ENCODE measurements around the gene PIK3AP1.
A peak's percentile ranks its signal among the peaks of the same experiment; 100 is the strongest.

The PIK3AP1 gene

DNA sequence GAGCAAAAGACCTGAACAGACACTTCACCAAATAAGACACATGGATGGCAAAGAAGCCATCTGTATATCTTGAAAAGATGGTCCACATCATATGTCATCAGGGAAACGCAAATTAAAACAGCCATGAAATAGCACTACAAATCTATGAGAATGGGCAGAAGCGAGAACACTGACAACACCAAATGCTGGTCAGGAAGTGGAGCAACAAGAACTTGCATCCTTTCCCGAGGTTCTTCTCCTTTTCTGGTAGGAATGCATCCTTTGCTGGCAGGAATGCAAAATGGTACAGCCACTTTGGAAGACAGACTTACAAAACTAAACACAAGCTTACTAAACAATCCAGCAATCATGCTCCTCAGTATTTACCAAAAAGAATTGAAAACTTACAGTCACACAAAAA lies 60.0 kb downstream of the PIK3AP1 start:
- no peaks in the 10 kb centered on the region for H3K27me3 ChIP-seq
- peaks cover 89 to 93% of the 10 kb centered on the region in 2 experiments for H3K4me1 ChIP-seq (ENCODE audit: control insufficient read depth in 1 of 2, insufficient read depth in 1 of 2, low read depth in 1 of 2, low read length in 1 of 2)
- TF ChIP-seq, protein P1, sequence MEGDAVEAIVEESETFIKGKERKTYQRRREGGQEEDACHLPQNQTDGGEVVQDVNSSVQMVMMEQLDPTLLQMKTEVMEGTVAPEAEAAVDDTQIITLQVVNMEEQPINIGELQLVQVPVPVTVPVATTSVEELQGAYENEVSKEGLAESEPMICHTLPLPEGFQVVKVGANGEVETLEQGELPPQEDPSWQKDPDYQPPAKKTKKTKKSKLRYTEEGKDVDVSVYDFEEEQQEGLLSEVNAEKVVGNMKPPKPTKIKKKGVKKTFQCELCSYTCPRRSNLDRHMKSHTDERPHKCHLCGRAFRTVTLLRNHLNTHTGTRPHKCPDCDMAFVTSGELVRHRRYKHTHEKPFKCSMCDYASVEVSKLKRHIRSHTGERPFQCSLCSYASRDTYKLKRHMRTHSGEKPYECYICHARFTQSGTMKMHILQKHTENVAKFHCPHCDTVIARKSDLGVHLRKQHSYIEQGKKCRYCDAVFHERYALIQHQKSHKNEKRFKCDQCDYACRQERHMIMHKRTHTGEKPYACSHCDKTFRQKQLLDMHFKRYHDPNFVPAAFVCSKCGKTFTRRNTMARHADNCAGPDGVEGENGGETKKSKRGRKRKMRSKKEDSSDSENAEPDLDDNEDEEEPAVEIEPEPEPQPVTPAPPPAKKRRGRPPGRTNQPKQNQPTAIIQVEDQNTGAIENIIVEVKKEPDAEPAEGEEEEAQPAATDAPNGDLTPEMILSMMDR (IDR thresholded peaks at IDR 0.05) = no peak
- peak overlapping the region in 1 of 2 experiments; percentile 38 for H3K4me3 ChIP-seq (ENCODE audit: low read depth in 1 of 2, low read length in 1 of 2)
- no peaks in the 10 kb centered on the region for H3K36me3 ChIP-seq
- H3K9me3 ChIP-seq = no peaks in the 10 kb centered on the region
- H3K27ac ChIP-seq = peak overlapping the region; percentile 83

DNA sequence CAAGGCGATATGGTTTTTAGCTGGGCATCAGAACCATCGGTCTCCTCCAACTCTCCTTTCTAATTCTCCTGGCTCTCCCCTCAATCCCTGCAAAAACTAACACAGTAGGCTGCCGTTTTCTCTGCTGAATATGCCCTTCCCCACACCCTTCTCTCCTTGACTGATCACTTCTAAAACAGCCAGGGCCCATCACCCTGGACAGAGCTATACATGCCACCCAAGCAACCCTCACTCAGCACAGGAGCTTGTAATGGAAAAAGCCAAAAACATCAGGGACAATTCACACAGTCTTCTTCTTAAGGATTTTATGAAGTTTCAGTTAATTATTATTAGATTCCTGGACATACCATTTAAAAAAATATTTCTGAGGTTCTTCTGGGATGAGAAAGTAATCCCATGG lies 61.5 kb downstream of the PIK3AP1 start:
- Histone ChIP-seq H3K27me3 (no peaks in the 10 kb centered on the region), H3K9me3 (no peaks in the 10 kb centered on the region), H3K27ac (peak overlapping the region; percentile 83), H3K4me3 (ENCODE audit: low read depth in 1 of 2, low read length in 1 of 2) (no peak overlapping the region), H3K36me3 (no peaks in the 10 kb centered on the region), H3K4me1 (ENCODE audit: control insufficient read depth in 1 of 2, insufficient read depth in 1 of 2, low read depth in 1 of 2, low read length in 1 of 2) (peaks cover 89 to 93% of the 10 kb centered on the region in 2 experiments)
- TF ChIP-seq, protein P1 (IDR thresholded peaks at IDR 0.05) = no peak

- peak overlapping the region; percentile 83 for H3K27ac ChIP-seq
- TF ChIP-seq, protein P1 (IDR thresholded peaks at IDR 0.05) = no peak
- no peaks in the 10 kb centered on the region for H3K27me3 ChIP-seq
- no peaks in the 10 kb centered on the region for H3K9me3 ChIP-seq
- H3K4me3 ChIP-seq (ENCODE audit: low read depth in 1 of 2, low read length in 1 of 2) = peak overlapping the region; percentile 42 to 73
- no peaks in the 10 kb centered on the region for H3K36me3 ChIP-seq
- H3K4me1 ChIP-seq (ENCODE audit: control insufficient read depth in 1 of 2, insufficient read depth in 1 of 2, low read depth in 1 of 2, low read length in 1 of 2) = peaks cover 93% of the 10 kb centered on the region in 2 experiments
Measured at GRCh38 chr10:96657385-96657784, 62.9 kb downstream of the PIK3AP1 start.

- no peaks in the 10 kb centered on the region for H3K27me3 ChIP-seq
- no peaks in the 10 kb centered on the region for H3K9me3 ChIP-seq
- H3K36me3 ChIP-seq = peaks cover under 1% of the 10 kb centered on the region
- H3K27ac ChIP-seq = peak overlapping the region; percentile 83
- H3K4me3 ChIP-seq (ENCODE audit: low read depth in 1 of 2, low read length in 1 of 2) = peak overlapping the region; percentile 42 to 73
- TF ChIP-seq, protein P1 (IDR thresholded peaks at IDR 0.05) = no peak
- H3K4me1 ChIP-seq (ENCODE audit: control insufficient read depth in 1 of 2, insufficient read depth in 1 of 2, low read depth in 1 of 2, low read length in 1 of 2) = peaks cover 93 to 96% of the 10 kb centered on the region in 2 experiments
Measured at GRCh38 chr10:96656839-96657238, 63.5 kb downstream of the PIK3AP1 start.

- peak overlapping the region; percentile 42 to 73 for H3K4me3 ChIP-seq (ENCODE audit: low read depth in 1 of 2, low read length in 1 of 2)
- peaks cover 92 to 96% of the 10 kb centered on the region in 2 experiments for H3K4me1 ChIP-seq (ENCODE audit: control insufficient read depth in 1 of 2, insufficient read depth in 1 of 2, low read depth in 1 of 2, low read length in 1 of 2)
- H3K36me3 ChIP-seq = peaks cover 7% of the 10 kb centered on the region
- H3K9me3 ChIP-seq = no peaks in the 10 kb centered on the region
- TF ChIP-seq, protein P1 (IDR thresholded peaks at IDR 0.05) = no peak
- peak overlapping the region; percentile 83 for H3K27ac ChIP-seq
- no peaks in the 10 kb centered on the region for H3K27me3 ChIP-seq
Measured at GRCh38 chr10:96656198-96656577, 64.1 kb downstream of the PIK3AP1 start.

All from neutrophil (primary cell).